HEK293T (cell line): ENCODE results near the gene RAB25.

Source experiments
- CTCF ChIA-PET: fragments of 350-600 bp; formaldehyde crosslinking; extraction: SDS; loops from one replicate; lab custom pipeline; 2021; ENCODE audit warnings: antibody characterized with exemption, inconsistent platforms; lab: Yijun Ruan, JAX
- POLR2A ChIA-PET: fragments of 350-600 bp; formaldehyde crosslinking; extraction: SDS; loops from one replicate; lab custom pipeline; 2020; ENCODE audit warnings: antibody characterized with exemption, inconsistent platforms; lab: Yijun Ruan, JAX
- DNase-seq: peaks from one replicate; pipeline ENCODE4 v3.0.0; 2012; ENCODE audit warnings: mixed read lengths; ENCODE audit errors: extremely low spot score
- ARNT ChIP-seq: fragments of 450-650 bp; IDR thresholded peaks from 2 replicates; pipeline ENCODE4 v1.6.1; 2017; ENCODE audit warnings: mild to moderate bottlenecking
- BHLHE40 ChIP-seq: fragments of 450-650 bp; IDR thresholded peaks from 2 replicates; pipeline ENCODE4 v1.6.1; 2016; ENCODE audit warnings: mild to moderate bottlenecking, moderate library complexity, borderline replicate concordance
- CTBP1 ChIP-seq: fragments of 450-650 bp; IDR thresholded peaks from 2 replicates; pipeline ENCODE4 v1.6.1; 2016; ENCODE audit warnings: borderline replicate concordance
- ELF4 ChIP-seq: fragments of 450-650 bp; IDR thresholded peaks from 2 replicates; pipeline ENCODE4 v1.6.1; 2017; ENCODE audit warnings: antibody characterized with exemption
- FOXA1 ChIP-seq: fragments of 450-650 bp; IDR thresholded peaks from 2 replicates; pipeline ENCODE4 v1.6.1; 2016; ENCODE audit warnings: mild to moderate bottlenecking
- FOXK2 ChIP-seq: fragments of 450-650 bp; IDR thresholded peaks from 2 replicates; pipeline ENCODE4 v1.6.1; 2016; ENCODE audit warnings: mild to moderate bottlenecking
- FOXM1 ChIP-seq: fragments of 450-650 bp; IDR thresholded peaks from 2 replicates; pipeline ENCODE4 v1.6.1; 2017; ENCODE audit warnings: mild to moderate bottlenecking, borderline replicate concordance
- HDGF ChIP-seq: fragments of 450-650 bp; IDR thresholded peaks from 2 replicates; pipeline ENCODE4 v1.6.1; 2017; ENCODE audit warnings: antibody characterized with exemption, borderline replicate concordance
- L3MBTL2 ChIP-seq: fragments of 450-650 bp; conservative IDR thresholded peaks from 2 replicates; pipeline ENCODE4 v1.6.1; 2016; ENCODE audit warnings: mild to moderate bottlenecking
- LEF1 ChIP-seq: fragments of 450-650 bp; IDR thresholded peaks from 2 replicates; pipeline ENCODE4 v1.6.1; 2017; ENCODE audit warnings: mild to moderate bottlenecking, borderline replicate concordance
- NFRKB ChIP-seq: fragments of 450-650 bp; IDR thresholded peaks from 2 replicates; pipeline ENCODE4 v1.6.1; 2016; ENCODE audit warnings: mild to moderate bottlenecking, moderate library complexity
- PKNOX1 ChIP-seq: fragments of 450-650 bp; IDR thresholded peaks from 2 replicates; pipeline ENCODE4 v1.6.1; 2016
- SP1 ChIP-seq: fragments of 450-650 bp; IDR thresholded peaks from 2 replicates; pipeline ENCODE4 v1.6.1; 2017
- SUZ12 ChIP-seq: fragments of 450-650 bp; IDR thresholded peaks from 2 replicates; pipeline ENCODE4 v1.6.1; 2016; ENCODE audit warnings: mild to moderate bottlenecking
- TARDBP ChIP-seq: fragments of 450-650 bp; IDR thresholded peaks from 2 replicates; pipeline ENCODE4 v1.6.1; 2016
- ZNF384 ChIP-seq: fragments of 450-650 bp; IDR thresholded peaks from 2 replicates; pipeline ENCODE4 v1.6.1; 2016

RAB25 gene

GRCh38 chr1:156062189-156062588 lies 1.2 kb downstream of the RAB25 start:
- POLR2A ChIA-PET = no interaction called here
- DNase-seq = no peak
- CTCF ChIA-PET = no interaction called here
- TF ChIP-seq FOXK2 (no peak), TARDBP (no peak)

- ChIA-PET POLR2A (interaction anchor here (1.6 kb wide), 1 partner anchor 149 kb away, joined by 4 read pairs; the partner anchor contains the start of gene PMF1), CTCF (interaction anchor here (0.6 to 1.5 kb wide), 6 partner anchors 38 to 385 kb away, joined by 3 to 6 read pairs (median 3); no protein-coding TSS in a partner anchor)
- no peak for DNase-seq
- TF ChIP-seq LEF1 (no peak), ZNF384 (no peak), SP1 (no peak), BHLHE40 (no peak), FOXK2 (no peak), L3MBTL2 (no peak), ARNT (no peak), NFRKB (no peak), FOXA1 (no peak), CTBP1 (no peak), HDGF (no peak), ELF4 (no peak), TARDBP (no peak), SUZ12 (no peak), PKNOX1 (no peak), FOXM1 (no peak)
These were observed 3.0 kb downstream of the RAB25 start for GRCh38 chr1:156063997-156064285.

- ChIA-PET CTCF (interaction anchor here (0.6 to 3.0 kb wide), 5 partner anchors 12 to 128 kb away, joined by 3 to 18 read pairs (median 13); partner anchors contain the start of genes ARHGEF2 and UBQLN4), POLR2A (interaction anchor here (1.4 kb wide), 1 partner anchor 10 kb away, joined by 4 read pairs; the partner anchor contains the start of gene LAMTOR2)
- TF ChIP-seq PKNOX1 (no peak), FOXA1 (no peak), FOXM1 (no peak), ELF4 (no peak), SP1 (no peak), FOXK2 (no peak)
- no peak for DNase-seq
These were observed 3.7 kb downstream of the RAB25 start for GRCh38 chr1:156064615-156065014.

GRCh38 chr1:156065212-156065611 lies 4.3 kb downstream of the RAB25 start:
- no peak for DNase-seq
- TF ChIP-seq SP1 (no peak), PKNOX1 (no peak), NFRKB (no peak), LEF1 (no peak), L3MBTL2 (no peak), CTBP1 (no peak), ELF4 (no peak), FOXA1 (no peak), SUZ12 (no peak), ZNF384 (no peak), TARDBP (no peak), ARNT (no peak), FOXK2 (no peak), FOXM1 (no peak), BHLHE40 (no peak), HDGF (no peak)
- ChIA-PET CTCF (interaction anchor here (0.5 to 3.0 kb wide), 8 partner anchors 13 to 129 kb away, joined by 3 to 18 read pairs (median 6); partner anchors contain the start of genes ARHGEF2 and UBQLN4), POLR2A (interaction anchor here (1.4 kb wide), 1 partner anchor 11 kb away, joined by 4 read pairs; the partner anchor contains the start of gene LAMTOR2)

- POLR2A ChIA-PET = interaction anchor here (0.8 to 1.6 kb wide), 5 partner anchors 17 to 131 kb away, joined by 3 to 6 read pairs (median 5); partner anchors contain the start of gene MEX3A
- CTCF ChIA-PET = interaction anchor here (0.5 to 3.0 kb wide), 22 partner anchors 9 to 322 kb away, joined by 3 to 18 read pairs (median 4); partner anchors contain the start of genes ARHGEF2 and UBQLN4
- TF ChIP-seq FOXK2 (no peak), LEF1 (no peak), FOXA1 (no peak), ELF4 (no peak), PKNOX1 (no peak), SUZ12 (no peak), ARNT (no peak), TARDBP (no peak), L3MBTL2 (no peak), HDGF (no peak), SP1 (no peak), FOXM1 (no peak), NFRKB (no peak), BHLHE40 (no peak), CTBP1 (no peak), ZNF384 (no peak)
- DNase-seq = no peak
These were observed 4.9 kb downstream of the RAB25 start for GRCh38 chr1:156065871-156066270.
